OCI-LY1 (cell line): ENCODE data around the gene FGF23.

Experiments
- CTCF ChIP-seq: fragments of 200-600 bp; sonication (generic), shearing (Covaris generic); IDR thresholded peaks from 2 replicates; pipeline ENCODE4 v1.5.1; 2017; ENCODE audit warnings: mild to moderate bottlenecking, antibody characterized with exemption, low read length, moderate library complexity, mixed read lengths
- EZH2 ChIP-seq: fragments of 200-600 bp; sonication (generic), shearing (Covaris generic); IDR thresholded peaks from 2 replicates; pipeline ENCODE4 v1.8.0; 2017; ENCODE audit warnings: borderline replicate concordance, mixed run types, mild to moderate bottlenecking, antibody characterized with exemption, low read length, moderate library complexity, mixed read lengths

- no peak for TF ChIP-seq CTCF
- TF ChIP-seq EZH2: no peak
These were observed 58.4 kb downstream of the FGF23 start, which contains the start of gene TIGAR for GRCh38 chr12:4320853-4321701.
